ENCODE results near the gene THAP11. TPM values are rescaled to one million over a fixed set of nuclear protein-coding genes. Genes with fewer than 3 reads are reported as not detected.

THAP11 gene
- total and polyA plus RNA-seq, 2 of the 13 experiments (the other 11 are each of a cell fraction or from before 2014, with no cell fraction given): 44.2 to 53.4 TPM

- no peak for TF ChIP-seq JUND (CRISPR knock-in tag; IDR thresholded peaks at IDR 0.05)
- peak; percentile 66; the same call in 1 of the 2 replicates for TF ChIP-seq SMAD3 (CRISPR knock-in tag; IDR thresholded peaks at IDR 0.05)
- TF ChIP-seq TBX3 (IDR thresholded peaks at IDR 0.05; ENCODE audit: borderline replicate concordance): peak; percentile 86; the same call in 1 of the 2 replicates
- peak; percentile 99 for TF ChIP-seq RFX1 (IDR thresholded peaks at IDR 0.05)
- no peak for TF ChIP-seq FUBP1 (CRISPR knock-in tag; IDR thresholded peaks at IDR 0.05; ENCODE audit: borderline replicate concordance)
- TF ChIP-seq CEBPG (CRISPR knock-in tag; IDR thresholded peaks at IDR 0.05): peak; percentile 56
- no peak for TF ChIP-seq ATRX (CRISPR knock-in tag; IDR thresholded peaks at IDR 0.05; ENCODE audit: borderline replicate concordance)
- TF ChIP-seq PCBP2 (optimal IDR thresholded peaks at IDR 0.05; ENCODE audit: low read depth, low read length, poor library complexity, severe bottlenecking): no peak
- no peak for TF ChIP-seq CENPT (CRISPR knock-in tag; IDR thresholded peaks at IDR 0.05; ENCODE audit: low read depth)
- no peak for TF ChIP-seq ELF4 (CRISPR knock-in tag; IDR thresholded peaks at IDR 0.05; ENCODE audit: borderline replicate concordance)
- TF ChIP-seq, protein P1, sequence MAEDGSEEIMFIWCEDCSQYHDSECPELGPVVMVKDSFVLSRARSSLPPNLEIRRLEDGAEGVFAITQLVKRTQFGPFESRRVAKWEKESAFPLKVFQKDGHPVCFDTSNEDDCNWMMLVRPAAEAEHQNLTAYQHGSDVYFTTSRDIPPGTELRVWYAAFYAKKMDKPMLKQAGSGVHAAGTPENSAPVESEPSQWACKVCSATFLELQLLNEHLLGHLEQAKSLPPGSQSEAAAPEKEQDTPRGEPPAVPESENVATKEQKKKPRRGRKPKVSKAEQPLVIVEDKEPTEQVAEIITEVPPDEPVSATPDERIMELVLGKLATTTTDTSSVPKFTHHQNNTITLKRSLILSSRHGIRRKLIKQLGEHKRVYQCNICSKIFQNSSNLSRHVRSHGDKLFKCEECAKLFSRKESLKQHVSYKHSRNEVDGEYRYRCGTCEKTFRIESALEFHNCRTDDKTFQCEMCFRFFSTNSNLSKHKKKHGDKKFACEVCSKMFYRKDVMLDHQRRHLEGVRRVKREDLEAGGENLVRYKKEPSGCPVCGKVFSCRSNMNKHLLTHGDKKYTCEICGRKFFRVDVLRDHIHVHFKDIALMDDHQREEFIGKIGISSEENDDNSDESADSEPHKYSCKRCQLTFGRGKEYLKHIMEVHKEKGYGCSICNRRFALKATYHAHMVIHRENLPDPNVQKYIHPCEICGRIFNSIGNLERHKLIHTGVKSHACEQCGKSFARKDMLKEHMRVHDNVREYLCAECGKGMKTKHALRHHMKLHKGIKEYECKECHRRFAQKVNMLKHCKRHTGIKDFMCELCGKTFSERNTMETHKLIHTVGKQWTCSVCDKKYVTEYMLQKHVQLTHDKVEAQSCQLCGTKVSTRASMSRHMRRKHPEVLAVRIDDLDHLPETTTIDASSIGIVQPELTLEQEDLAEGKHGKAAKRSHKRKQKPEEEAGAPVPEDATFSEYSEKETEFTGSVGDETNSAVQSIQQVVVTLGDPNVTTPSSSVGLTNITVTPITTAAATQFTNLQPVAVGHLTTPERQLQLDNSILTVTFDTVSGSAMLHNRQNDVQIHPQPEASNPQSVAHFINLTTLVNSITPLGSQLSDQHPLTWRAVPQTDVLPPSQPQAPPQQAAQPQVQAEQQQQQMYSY (CRISPR knock-in tag; IDR thresholded peaks at IDR 0.05): no peak
- no peak; the same call in 1 of the 2 replicates for TF ChIP-seq SMC3 (IDR thresholded peaks at IDR 0.05; ENCODE audit: low read length)
- no peak for TF ChIP-seq PLRG1 (conservative IDR thresholded peaks at IDR 0.05)
- no peak for TF ChIP-seq ZSCAN22 (CRISPR knock-in tag; IDR thresholded peaks at IDR 0.05)
- TF ChIP-seq, protein P2, sequence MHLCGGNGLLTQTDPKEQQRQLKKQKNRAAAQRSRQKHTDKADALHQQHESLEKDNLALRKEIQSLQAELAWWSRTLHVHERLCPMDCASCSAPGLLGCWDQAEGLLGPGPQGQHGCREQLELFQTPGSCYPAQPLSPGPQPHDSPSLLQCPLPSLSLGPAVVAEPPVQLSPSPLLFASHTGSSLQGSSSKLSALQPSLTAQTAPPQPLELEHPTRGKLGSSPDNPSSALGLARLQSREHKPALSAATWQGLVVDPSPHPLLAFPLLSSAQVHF (CRISPR knock-in tag; IDR thresholded peaks at IDR 0.05): no peak
- TF ChIP-seq, protein P3, sequence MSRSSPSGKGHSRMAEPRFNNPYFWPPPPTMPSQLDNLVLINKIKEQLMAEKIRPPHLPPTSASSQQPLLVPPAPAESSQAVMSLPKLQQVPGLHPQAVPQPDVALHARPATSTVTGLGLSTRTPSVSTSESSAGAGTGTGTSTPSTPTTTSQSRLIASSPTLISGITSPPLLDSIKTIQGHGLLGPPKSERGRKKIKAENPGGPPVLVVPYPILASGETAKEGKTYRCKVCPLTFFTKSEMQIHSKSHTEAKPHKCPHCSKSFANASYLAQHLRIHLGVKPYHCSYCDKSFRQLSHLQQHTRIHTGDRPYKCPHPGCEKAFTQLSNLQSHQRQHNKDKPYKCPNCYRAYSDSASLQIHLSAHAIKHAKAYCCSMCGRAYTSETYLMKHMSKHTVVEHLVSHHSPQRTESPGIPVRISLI (CRISPR knock-in tag; IDR thresholded peaks at IDR 0.05; ENCODE audit: borderline replicate concordance): no peak
- no peak for TF ChIP-seq POLR2G (IDR thresholded peaks at IDR 0.05; ENCODE audit: low read depth, low read length)
- no peak for TF ChIP-seq ZNF234 (CRISPR knock-in tag; conservative IDR thresholded peaks at IDR 0.05)
- TF ChIP-seq KDM2A (CRISPR knock-in tag; IDR thresholded peaks at IDR 0.05; ENCODE audit: borderline replicate concordance, low read depth): peak; percentile 52
- no peak for TF ChIP-seq ATF7-NPFF (CRISPR knock-in tag; IDR thresholded peaks at IDR 0.05; ENCODE audit: low read depth)
- TF ChIP-seq DR1 (CRISPR knock-in tag; IDR thresholded peaks at IDR 0.05): 0 out of 2 replicates have a peak, but pooled peaks have one; percentile 29
- TF ChIP-seq ZNF7 (CRISPR knock-in tag; IDR thresholded peaks at IDR 0.05): no peak
Measured at GRCh38 chr16:67857547-67858233, 15.6 kb downstream of the THAP11 start (continued).

Data from HepG2 (cell line).